MG63 (cell line): ENCODE data around the gene RNF146. TPM values are rescaled to one million over a fixed set of nuclear protein-coding genes. Genes with fewer than 3 reads are reported as not detected.
A peak's percentile ranks its signal among the peaks of the same experiment; 100 is the strongest.
"Not testable (repeated sequence)": the region's sequence is repeated elsewhere in the genome, so short reads cannot be mapped to it uniquely, and the experiment has no call there.

Experiments used
- DNase-seq: peaks from one replicate; pipeline ENCODE4 v3.0.0-alpha.2; 2020
- H3K27me3 ChIP-seq: fragments of 250-450 bp; sonication (Bioruptor Pico); 2 replicates; pipeline ENCODE4 v1.5.1; 2020; ENCODE audit warnings: mild to moderate bottlenecking, moderate library complexity
- H3K36me3 ChIP-seq: fragments of 250-450 bp; sonication (Bioruptor Pico); 2 replicates; pipeline ENCODE4 v1.5.1; 2020; ENCODE audit warnings: mild to moderate bottlenecking, moderate library complexity
- H3K4me3 ChIP-seq: fragments of 250-450 bp; sonication (Bioruptor Pico); 2 replicates; pipeline ENCODE4 v1.5.1; 2020; ENCODE audit warnings: mild to moderate bottlenecking, moderate library complexity
- H3K9me3 ChIP-seq: fragments of 250-450 bp; sonication (Bioruptor Pico); 2 replicates; pipeline ENCODE4 v1.5.1; 2020; ENCODE audit warnings: mild to moderate bottlenecking, moderate library complexity
- total RNA-seq: library from RNA; depleted of rRNA; stranded (reverse); fragments of >200 nt; shearing (Covaris generic); gene quantifications from 2 replicates; pipeline ENCODE4 v1.2.3, GENCODE V29; 2014; ENCODE audit warnings: low replicate concordance; rRNA removed

Gene RNF146
- 18.1 and 20.4 TPM in 2 replicates for total RNA-seq

- peak within 1 kb of the TSS; percentile 75 for H3K4me3 ChIP-seq
- DNase-seq: peak; percentile 83
- no peaks in the 10 kb centered on the region for H3K36me3 ChIP-seq
- no peaks in the 10 kb centered on the region for H3K27me3 ChIP-seq
- no peaks in the 10 kb centered on the region for H3K9me3 ChIP-seq
These were observed at the start of gene RNF146 for GRCh38 chr6:127266178-127266891. RNF146 (plus strand) TSS chr6:127266864; CDS start chr6:127280339, 13,475 bp downstream.

DNA sequence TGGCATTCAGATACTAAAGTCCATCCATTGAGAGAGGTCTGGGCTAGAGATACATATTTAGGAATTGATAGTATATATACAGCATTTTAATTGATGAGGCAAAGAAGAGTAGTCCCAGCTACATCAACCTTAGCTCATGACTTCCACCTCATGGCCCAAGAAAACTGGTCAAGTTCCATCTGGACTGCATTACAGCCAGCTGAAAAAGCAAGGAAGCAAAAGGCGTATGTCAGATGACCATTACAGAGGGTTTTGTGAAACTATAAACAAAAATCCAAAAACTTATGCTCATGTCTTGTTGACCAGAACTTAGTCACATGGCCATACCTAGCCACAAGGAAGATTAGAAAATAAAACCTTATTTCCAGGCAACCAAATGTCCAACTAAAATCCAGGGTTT is 46.8 kb upstream of the RNF146 start:
- Histone ChIP-seq H3K27me3 (no peaks in the 10 kb centered on the region), H3K4me3 (no peak overlapping the region), H3K36me3 (no peaks in the 10 kb centered on the region), H3K9me3 (no peaks in the 10 kb centered on the region)
- DNase-seq: no peak

DNA sequence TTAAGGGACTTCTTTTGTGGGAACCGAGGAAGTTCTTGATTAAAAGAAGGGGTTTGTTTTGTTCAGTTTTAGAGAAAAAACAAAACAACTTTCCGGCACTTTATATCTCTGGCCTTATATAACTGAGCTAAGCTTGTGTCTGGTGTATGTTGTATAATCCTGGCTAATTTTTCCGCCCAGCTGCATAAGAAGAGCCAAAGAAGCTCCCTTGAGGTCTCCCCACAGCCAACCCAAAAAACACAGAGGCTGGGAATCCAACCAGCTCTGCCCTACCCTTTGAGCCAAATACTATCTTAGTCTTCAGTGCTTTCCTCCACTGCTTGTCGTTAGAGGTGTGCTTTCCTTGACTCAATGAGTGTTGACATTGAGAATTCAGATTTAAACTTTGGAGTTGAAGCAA is 45.5 kb upstream of the RNF146 start:
- Histone ChIP-seq H3K36me3 (no peaks in the 10 kb centered on the region), H3K4me3 (no peak overlapping the region), H3K27me3 (no peaks in the 10 kb centered on the region), H3K9me3 (no peaks in the 10 kb centered on the region)
- DNase-seq: no peak

GRCh38 chr6:127222418-127222817 is 44.2 kb upstream of the RNF146 start:
- DNase-seq: no peak
- Histone ChIP-seq H3K9me3 (no peaks in the 10 kb centered on the region), H3K36me3 (no peaks in the 10 kb centered on the region), H3K4me3 (no peak overlapping the region), H3K27me3 (no peaks in the 10 kb centered on the region)

DNA sequence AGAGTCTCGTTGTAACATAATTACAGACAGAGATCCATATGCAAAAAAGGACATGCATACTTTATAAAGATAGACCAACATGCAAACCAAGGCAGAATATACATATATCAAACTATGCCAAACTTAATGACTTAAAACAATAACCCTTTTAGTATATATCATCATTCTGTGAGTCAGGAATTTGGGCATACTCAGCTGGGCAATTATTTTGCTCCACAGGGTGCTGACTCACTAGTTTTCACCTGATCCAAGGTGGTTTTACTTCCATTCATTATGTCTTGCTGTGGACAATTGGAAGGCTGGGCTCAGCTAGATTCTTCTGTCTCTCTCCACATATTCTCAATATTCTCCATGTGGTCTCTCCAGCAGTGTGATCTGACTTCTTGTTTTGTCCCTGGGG is 41.2 kb upstream of the RNF146 start:
- H3K4me3 ChIP-seq: no peak overlapping the region
- no peaks in the 10 kb centered on the region for H3K36me3 ChIP-seq
- DNase-seq: no peak
- H3K9me3 ChIP-seq: no peaks in the 10 kb centered on the region
- H3K27me3 ChIP-seq: no peaks in the 10 kb centered on the region

DNA sequence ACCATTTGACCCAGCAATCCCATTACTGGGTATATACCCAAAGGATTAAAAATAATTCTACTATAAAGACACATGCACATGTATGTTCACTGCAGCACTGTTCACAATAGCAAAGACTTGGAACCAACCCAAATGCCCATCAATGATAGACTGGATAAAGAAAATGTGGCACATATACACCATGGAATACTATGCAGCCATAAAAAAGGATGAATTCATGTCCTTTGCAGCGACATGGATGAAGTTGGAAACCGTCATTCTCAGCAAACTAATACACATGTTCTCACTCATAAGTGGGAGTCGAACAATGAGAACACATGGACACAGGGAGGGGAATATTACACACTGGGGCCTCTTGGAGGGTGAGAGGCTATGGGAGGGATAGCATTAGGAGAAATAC is 32.8 kb upstream of the RNF146 start:
- not testable (repeated sequence) for H3K4me3 ChIP-seq, H3K9me3 ChIP-seq, H3K36me3 ChIP-seq, DNase-seq, H3K27me3 ChIP-seq

DNA sequence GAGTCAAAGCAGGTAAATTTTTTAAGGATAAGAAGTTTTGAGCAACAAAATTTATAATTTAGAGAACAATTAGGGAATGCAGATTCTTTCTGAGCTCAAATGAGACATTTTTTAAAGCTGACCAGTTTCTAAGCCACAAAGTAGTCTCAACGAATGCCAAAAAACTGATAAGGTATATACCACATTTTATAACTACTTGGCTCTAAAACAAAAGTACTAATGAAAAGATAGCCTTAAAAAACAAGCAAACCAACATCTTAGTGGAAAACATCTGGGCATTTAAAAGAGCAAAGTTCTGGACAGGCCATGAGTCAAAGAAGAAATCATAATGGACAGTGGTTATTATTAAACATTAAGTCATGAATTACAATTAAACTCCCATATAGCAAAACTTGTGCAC is 23.2 kb upstream of the RNF146 start:
- H3K4me3 ChIP-seq: no peak overlapping the region
- no peaks in the 10 kb centered on the region for H3K9me3 ChIP-seq
- no peaks in the 10 kb centered on the region for H3K36me3 ChIP-seq
- DNase-seq: no peak
- no peaks in the 10 kb centered on the region for H3K27me3 ChIP-seq

DNA sequence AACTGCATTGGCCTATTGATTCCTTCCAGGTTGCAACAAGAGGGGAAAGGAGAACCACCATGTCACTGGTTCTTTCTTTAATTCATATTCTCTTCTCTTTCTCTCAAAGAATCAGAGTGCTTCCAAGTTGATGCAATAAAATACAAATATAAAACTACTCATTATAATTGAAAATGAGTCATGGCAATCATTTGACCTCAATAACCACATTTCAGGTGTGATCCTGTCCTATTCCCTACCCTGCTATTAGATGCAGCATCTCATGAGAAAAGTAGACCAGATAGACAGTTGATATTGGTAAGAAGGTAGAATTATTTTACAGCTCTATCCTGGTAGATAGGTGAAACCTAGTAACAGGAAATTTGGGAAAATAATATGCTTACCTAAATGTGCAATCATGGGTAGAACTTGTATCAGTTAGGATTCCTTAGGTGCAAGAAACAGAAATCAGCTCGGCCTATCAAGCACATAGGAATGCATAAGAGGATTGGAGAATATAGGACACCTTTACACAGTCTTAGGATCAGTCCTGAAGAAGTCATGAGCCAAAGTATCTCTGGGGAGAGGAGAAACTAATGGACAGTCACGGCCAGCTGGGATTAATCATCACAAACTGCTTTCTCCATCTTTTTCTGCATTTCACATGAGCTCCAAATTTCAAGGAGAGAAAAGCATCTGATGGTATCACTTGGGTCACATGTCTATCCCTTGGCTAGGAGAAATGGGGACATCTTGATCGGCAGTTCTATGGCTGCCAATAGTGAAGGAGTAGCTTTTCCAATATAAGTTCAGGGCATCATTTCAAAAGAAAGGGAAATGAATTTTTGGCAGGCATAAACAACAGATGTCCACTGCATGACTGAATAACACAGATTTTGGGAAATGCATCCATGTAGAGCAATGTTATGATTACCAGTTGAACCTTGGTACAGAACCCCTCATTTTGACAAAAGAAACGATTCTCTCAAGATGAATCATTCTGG is 19.3 kb upstream of the RNF146 start:
- Histone ChIP-seq H3K36me3 (no peaks in the 10 kb centered on the region), H3K9me3 (no peaks in the 10 kb centered on the region), H3K27me3 (no peaks in the 10 kb centered on the region), H3K4me3 (no peak overlapping the region)
- DNase-seq: no peak

GRCh38 chr6:127249621-127250020 is 17.0 kb upstream of the RNF146 start:
- no peaks in the 10 kb centered on the region for H3K9me3 ChIP-seq
- H3K4me3 ChIP-seq: no peak overlapping the region
- H3K36me3 ChIP-seq: no peaks in the 10 kb centered on the region
- H3K27me3 ChIP-seq: no peaks in the 10 kb centered on the region
- no peak for DNase-seq

GRCh38 chr6:127255286-127255685 is 11.4 kb upstream of the RNF146 start:
- Histone ChIP-seq H3K36me3 (no peaks in the 10 kb centered on the region), H3K4me3 (no peak overlapping the region), H3K9me3 (no peaks in the 10 kb centered on the region), H3K27me3 (no peaks in the 10 kb centered on the region)
- DNase-seq: no peak

GRCh38 chr6:127262896-127263295 is 3.8 kb upstream of the RNF146 start:
- Histone ChIP-seq H3K36me3 (no peaks in the 10 kb centered on the region), H3K27me3 (no peaks in the 10 kb centered on the region), H3K9me3 (no peaks in the 10 kb centered on the region), H3K4me3 (no peak overlapping the region)
- no peak for DNase-seq

DNA sequence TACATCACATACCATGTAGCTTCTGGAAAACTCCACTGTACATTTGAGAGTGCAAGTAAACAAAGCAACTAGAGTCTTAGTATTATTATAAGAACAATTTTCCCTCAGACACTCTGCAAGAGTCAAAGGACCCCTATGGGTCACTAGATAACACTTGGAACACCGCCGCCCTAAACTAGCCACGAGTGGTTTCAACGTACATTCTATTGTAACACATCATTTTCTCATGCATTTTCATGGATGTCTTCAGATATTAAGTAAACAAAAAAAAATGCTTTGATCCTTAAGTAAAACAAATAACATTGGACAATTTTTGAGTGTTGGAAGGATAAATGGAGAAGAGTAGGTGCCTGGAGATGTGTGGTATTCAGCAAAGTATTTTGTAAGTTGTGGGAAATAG is 3.2 kb upstream of the RNF146 start:
- no peak for DNase-seq
- H3K9me3 ChIP-seq: no peaks in the 10 kb centered on the region
- no peaks in the 10 kb centered on the region for H3K27me3 ChIP-seq
- no peak overlapping the region for H3K4me3 ChIP-seq
- no peaks in the 10 kb centered on the region for H3K36me3 ChIP-seq

DNA sequence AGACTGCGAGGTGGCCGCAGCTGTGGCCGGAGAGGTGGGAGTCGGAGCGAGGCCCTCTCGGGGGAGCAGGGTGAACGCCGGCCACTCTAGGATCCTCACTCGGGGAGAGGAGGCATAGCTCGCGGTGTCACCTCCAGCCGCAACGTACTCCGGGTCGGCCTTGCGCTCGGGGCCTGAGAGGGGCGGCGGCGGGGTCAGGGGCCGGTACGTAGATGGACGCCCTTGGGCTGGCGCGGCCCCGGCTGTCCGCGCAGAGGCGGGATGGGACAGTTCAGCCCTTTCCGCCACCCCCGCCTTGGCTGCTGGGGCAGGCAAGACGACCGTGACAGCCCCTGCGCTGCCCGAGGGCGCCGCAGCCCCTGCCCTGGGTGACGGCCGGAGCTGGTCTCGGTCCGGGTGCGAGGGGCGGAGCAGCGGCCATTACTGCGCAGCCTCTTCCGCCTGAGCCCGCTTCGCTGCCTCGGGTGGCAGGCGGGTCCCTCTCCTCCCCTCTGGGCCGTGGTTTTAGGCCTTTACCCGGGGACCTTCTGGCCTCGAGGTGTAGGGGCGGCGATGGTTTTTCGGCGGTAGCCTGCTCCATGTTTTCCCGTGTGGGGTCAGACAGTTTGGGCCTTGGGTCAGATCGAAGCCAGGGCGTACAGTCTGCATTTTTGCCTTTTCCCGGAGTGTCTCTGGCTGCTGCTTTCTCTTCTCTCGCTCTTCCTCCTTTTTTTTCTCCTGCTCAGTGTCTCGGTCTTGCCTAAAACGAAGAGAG is 405 bp downstream of the RNF146 start:
- no peaks in the 10 kb centered on the region; the same call in 1 of the 2 replicates for H3K36me3 ChIP-seq
- H3K4me3 ChIP-seq: peak overlapping the region; percentile 75
- no peaks in the 10 kb centered on the region for H3K9me3 ChIP-seq
- H3K27me3 ChIP-seq: no peaks in the 10 kb centered on the region
- DNase-seq: no peak

DNA sequence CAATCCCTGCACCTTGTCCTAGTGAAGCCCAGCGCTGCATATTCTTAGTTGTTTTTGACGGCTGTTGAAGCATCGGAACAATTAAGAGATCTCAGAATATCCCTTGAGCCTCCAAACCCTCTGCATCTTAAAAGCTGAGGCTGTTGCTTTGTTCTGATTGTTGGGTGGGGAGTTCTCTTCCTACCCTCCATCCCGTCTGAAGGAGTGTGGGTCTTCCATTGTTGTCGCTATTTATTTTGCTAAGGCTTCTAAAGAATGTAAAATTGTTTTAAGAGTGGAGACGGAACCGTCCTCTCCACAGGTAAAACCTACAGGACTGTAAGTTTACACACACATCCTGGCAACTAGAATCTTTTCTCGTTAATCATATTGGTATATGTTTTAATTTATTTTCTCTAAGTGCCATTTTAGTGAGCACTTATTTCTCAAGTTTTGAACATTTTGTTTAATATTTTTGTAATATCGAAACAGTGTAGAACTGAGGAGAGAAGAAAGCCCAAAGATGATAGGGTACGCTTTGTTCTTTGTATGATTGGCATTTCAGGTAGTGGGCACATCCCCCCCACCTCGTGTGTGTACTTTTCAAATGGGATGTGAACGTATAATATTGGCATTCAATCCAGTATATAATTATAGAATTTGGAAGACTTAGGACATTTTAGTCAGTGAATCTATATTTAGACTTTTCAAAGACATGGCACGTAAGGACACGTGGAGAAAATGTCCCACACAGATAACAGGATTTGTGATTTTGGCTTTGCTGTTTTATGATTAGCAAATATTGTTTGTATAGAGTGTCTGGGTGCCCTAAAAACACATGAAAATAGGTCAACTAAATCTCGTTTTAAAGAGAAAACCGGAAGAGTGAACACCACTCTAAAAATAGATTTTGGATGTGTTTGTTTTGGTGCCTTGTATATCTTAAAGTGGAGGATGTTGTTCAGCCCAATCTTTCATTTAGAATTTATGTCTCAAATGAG is 1.3 kb downstream of the RNF146 start:
- no peak for DNase-seq
- no peaks in the 10 kb centered on the region for H3K27me3 ChIP-seq
- H3K36me3 ChIP-seq: no peaks in the 10 kb centered on the region; the same call in 1 of the 2 replicates
- peak overlapping the region; percentile 75 for H3K4me3 ChIP-seq
- H3K9me3 ChIP-seq: no peaks in the 10 kb centered on the region

DNA sequence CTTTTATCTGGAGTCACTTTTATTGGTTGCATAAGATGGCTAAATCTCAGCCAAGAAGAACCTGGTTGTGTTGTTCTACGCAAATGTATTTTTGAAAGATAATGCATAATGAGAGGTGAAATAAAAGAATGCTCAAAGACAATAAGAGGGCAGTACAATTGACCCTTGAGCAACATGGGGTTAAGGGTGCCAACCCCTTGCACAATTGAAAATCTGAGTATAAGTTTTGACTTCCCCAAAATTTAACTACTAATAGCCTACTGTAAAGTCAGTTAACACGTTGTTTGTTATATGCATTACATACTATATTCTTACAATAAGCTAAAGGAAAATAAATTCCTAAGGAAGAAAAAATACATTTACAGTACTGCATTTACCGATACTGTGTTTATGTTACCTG is 5.9 kb downstream of the RNF146 start:
- Histone ChIP-seq H3K9me3 (no peaks in the 10 kb centered on the region), H3K27me3 (no peaks in the 10 kb centered on the region), H3K4me3 (no peak overlapping the region), H3K36me3 (no peaks in the 10 kb centered on the region; the same call in 1 of the 2 replicates)
- DNase-seq: no peak

DNA sequence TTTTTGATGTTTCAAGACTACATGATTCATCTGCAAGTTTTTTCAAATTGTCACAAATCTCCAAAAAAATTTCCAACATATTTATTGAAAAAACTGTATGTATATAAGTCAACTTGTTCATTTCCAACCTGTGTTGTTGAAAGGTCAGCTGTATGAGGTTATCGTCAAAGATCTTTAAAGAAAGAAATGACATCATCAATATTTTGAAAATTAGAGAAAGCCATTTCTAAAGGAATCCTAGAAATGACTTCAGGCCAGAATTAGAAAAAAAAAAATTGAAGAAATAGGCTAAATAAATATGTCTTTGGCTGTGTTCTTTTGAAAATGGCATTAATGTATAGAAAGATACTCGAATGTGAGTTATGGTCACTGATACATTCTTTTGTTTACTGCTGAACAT is 6.8 kb downstream of the RNF146 start:
- no peaks in the 10 kb centered on the region; the same call in 1 of the 2 replicates for H3K36me3 ChIP-seq
- DNase-seq: no peak
- no peaks in the 10 kb centered on the region for H3K27me3 ChIP-seq
- H3K4me3 ChIP-seq: no peak overlapping the region
- no peaks in the 10 kb centered on the region for H3K9me3 ChIP-seq
